H54 (cell line): ENCODE results near the gene SSH2.

Experiments used
- DNase-seq: peaks from one replicate; pipeline ENCODE4 v3.0.0; 2011; ENCODE audit warnings: low spot score, mixed read lengths; ENCODE audit not compliant: insufficient read length
- FAIRE-seq: peaks from 3 replicates; lab custom pipeline; 2011; peaks lifted over from hg19 to GRCh38; lab: Jason Lieb, UNC
- POLR2A ChIP-seq: IDR thresholded peaks from 2 replicates; pipeline ENCODE4 v1.6.1; 2011; ENCODE audit warnings: low read depth, mild to moderate bottlenecking, low read length

Gene SSH2

GRCh38 chr17:29618272-29619065 is 311.6 kb downstream of the SSH2 start:
- TF ChIP-seq POLR2A = no peak
- no peak for DNase-seq
- FAIRE-seq = no peak

- TF ChIP-seq POLR2A = no peak
- FAIRE-seq (no peak), DNase-seq (no peak)
These were observed 312.4 kb downstream of the SSH2 start for GRCh38 chr17:29617481-29618271.

GRCh38 chr17:29617125-29617480 is 312.9 kb downstream of the SSH2 start:
- TF ChIP-seq POLR2A = no peak
- DNase-seq (no peak), FAIRE-seq (no peak)

GRCh38 chr17:29616300-29617048 is 313.6 kb downstream of the SSH2 start:
- no peak for TF ChIP-seq POLR2A
- no peak for DNase-seq
- no peak for FAIRE-seq

GRCh38 chr17:29615492-29616299 is 314.3 kb downstream of the SSH2 start:
- no peak for TF ChIP-seq POLR2A
- FAIRE-seq = no peak
- no peak for DNase-seq

GRCh38 chr17:29615048-29615385 is 315.0 kb downstream of the SSH2 start:
- FAIRE-seq = no peak
- no peak for DNase-seq
- TF ChIP-seq POLR2A = no peak

GRCh38 chr17:29614349-29615047 is 315.5 kb downstream of the SSH2 start:
- no peak for TF ChIP-seq POLR2A
- FAIRE-seq (no peak), DNase-seq (no peak)

GRCh38 chr17:29613856-29614255 is 316.2 kb downstream of the SSH2 start:
- TF ChIP-seq POLR2A = no peak
- no peak for FAIRE-seq
- no peak for DNase-seq

- no peak for DNase-seq
- no peak for FAIRE-seq
- no peak for TF ChIP-seq POLR2A
These were observed 316.6 kb downstream of the SSH2 start for GRCh38 chr17:29613352-29613837.

GRCh38 chr17:29612404-29613280 is 317.4 kb downstream of the SSH2 start:
- no peak for DNase-seq
- TF ChIP-seq POLR2A = no peak
- FAIRE-seq = no peak

- no peak for FAIRE-seq
- no peak for DNase-seq
- no peak for TF ChIP-seq POLR2A
These were observed 318.0 kb downstream of the SSH2 start for GRCh38 chr17:29612094-29612403.

- FAIRE-seq (no peak), DNase-seq (no peak)
- TF ChIP-seq POLR2A = no peak
These were observed 318.5 kb downstream of the SSH2 start for GRCh38 chr17:29611351-29612093.
